ENCODE measurements around the gene VAMP3.

VAMP3 gene, protein sequence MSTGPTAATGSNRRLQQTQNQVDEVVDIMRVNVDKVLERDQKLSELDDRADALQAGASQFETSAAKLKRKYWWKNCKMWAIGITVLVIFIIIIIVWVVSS

DNA sequence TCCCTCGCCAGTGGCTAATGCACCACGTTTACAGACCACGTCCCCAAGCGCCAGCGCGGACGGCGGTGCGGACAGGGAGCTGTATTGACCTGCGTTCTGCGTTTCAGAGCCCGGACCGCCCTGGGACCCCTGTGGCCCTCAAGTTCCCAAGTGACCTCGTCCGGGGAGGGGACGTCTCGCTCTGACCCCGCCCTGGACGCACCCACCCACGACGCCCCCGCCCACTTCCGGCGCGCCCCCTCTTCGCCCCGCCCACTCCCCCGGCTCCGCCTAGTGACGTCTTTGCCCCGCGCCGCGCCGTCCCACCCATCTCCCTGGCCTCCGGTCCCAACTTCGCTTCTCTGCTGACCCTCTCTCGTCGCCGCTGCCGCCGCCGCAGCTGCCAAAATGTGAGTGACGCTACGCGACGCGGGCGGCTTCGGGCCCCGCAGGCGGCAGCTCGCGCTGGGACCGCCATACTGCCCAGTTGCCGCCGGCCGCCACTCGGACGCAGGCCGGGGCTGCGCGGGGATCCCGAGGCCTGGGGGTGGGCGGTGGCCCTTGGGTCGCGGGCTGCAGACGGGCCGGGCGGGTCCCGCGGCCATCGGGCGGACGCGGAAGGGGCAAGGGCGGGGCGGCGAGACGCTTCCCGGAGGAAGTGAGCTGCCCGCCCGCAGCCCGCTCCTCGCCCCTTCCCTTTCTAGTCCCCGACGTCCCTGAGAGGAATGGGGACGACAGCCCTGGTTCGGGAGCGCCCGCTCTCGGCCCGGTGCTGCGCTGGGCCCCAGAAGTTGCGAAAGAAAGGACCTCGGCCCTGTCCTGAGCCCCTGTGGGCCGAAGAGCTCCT lies at the start of gene VAMP3:
TSS of gene VAMP3 (plus strand) at position 300 of the 826 bp plus-strand sequence. CDS start at position 388, 88 bp downstream.
- DNase-seq, result peak; percentile 39

DNA sequence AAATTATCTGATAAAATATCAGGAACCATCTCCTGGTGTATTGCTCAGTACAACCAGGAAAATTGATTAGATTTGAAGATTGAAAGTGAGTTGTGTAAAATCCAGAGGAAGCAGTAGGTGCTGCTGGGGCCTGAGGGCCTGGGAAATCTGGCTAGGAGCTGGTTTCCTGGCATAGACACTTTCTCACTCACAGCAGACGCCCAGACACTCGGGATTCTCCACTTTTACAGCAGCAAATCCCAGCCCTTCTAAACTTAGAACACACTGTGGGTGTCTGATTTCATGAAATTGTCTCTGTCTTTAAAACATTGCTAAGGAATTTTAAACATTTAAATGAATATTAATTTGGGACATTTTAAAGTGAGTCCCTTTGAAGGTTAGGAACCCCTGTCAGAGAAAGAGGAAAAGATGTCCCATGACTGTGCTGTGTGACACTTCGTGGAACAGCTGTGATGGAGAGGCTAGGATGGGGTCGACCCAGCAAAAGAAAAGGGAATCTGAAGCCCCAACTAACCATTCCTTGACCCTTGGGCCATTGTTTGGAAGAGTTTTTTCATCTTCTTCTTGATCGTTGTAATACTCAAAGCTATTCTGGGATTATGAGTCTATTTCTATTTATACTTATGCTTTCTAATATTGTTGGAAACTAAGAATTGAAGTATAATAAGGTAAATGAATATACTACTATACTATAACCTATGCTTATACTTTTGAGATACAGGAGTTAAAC lies 49.0 kb upstream of the VAMP3 start:
- no peak for DNase-seq

DNA sequence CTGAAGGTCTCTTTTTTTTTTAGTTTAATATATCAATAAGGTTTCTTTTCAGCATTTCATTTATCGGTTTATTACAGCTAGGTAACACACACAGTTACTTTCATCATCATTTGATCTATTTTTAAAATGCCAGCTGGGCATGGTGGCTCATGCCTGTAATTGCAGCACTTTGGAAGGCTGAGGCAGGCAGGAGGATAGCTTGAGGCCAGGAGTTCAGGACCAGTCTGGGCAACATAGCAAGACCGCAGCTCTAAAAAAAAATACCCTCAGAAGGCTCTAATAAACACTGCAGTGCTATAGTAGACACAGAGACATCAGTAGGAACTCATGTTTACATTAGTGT lies 48.5 kb upstream of the VAMP3 start:
- no peak for DNase-seq

DNA sequence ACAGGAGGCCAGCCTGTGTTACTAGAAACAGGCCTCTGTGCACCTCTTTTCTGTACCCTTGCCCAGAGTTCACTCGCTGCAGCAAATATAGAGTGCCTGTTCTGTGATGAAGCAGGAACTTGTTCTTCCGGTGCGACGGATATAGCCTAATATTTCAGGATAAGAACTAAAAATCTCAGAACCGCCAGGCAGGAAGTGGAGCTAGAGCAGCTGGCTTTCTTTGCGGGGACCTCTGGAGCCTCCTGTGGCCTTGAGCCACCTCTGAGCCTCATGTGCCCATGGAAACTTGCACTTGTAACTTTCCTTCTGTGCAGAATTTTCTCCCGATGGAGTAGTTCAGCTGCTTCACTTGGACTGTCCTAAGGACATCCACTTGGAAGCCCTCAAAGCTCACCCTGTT lies 44.5 kb upstream of the VAMP3 start:
- no peak for DNase-seq

DNA sequence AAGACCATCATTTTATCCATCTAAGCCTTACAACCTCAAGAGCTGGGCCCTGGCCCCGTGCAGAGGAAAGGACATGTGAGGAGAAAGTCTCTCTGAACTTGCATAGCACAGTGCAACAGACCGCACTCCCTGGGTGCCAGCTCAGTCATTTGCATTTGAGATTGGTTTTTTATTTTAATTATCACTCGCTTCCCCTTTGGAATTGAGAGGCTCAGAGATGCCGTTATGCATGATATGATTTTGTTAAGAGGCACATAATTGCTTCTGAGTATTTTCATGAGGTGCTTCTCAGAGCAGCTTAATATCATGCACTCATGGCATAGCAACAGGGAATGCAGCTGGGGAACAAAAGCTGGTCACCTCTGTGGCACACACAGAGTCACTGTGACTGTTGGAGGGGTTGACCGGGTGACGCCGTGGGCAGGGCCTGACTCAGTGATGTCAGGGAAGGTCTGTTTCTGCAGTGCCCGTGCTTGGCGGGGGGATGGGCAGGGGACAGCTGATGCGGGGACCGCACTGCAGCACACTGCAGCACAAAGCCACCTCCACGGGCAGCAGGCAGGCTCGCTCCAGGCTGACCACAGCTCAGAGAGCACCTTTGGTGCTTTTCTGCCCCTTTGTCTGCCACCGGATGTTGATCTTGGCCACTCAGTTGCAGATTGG lies 43.2 kb upstream of the VAMP3 start:
- no peak for DNase-seq

DNA sequence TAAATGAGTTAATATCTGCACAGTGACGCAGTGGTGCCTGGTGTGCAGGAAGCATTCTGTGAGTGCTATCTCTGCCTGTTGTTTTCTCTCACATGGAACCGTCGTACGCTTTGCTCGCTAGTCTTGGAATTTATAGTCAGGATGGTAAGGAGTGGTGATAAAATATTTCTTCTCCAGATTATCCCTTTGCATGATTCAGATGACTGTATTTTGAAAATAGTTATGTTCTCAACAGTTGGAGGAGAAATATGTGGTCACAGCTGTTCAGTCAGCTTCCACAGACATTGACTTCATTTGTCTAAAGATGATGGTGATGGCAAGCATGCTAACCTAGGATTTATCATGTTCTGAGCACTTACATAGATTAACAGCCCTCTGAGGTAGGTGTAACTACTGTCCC lies 41.3 kb upstream of the VAMP3 start:
- DNase-seq, result no peak

DNA sequence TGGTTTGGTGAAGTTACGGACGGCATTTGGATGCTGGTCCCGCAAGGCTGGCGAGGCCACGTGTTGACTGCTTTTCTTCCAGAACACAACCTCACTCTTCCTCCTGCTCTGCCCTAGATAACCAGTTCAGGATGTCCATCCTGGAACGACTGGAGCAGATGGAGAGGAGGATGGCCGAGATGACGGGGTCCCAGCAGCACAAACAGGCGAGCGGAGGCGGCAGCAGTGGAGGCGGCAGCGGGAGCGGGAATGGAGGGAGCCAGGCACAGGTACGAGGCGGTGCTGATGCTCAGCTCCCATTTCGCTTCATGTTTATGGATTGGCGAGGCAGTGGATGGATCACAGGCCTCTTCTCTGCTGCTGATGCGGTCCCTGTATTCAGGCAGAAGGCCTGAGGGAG lies 38.8 kb upstream of the VAMP3 start:
- no peak for DNase-seq

DNA sequence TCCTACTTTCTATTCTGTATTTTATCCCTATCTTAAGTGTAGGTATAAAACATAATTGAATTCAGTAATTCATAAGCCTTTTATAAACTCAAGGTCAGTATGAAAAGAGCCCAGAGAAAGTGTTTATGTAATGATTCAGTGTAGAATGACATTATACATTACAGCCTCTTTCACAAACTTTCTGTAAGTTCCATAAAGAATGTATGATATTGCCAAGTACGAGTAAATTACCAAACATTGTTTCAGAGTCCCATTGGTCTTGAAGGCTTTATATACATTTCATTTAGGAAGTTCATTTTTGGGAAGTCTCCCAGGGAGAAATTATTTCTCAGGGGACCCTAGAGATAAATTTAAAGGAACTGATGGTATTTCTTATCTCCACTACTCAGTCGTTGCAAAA lies 37.8 kb upstream of the VAMP3 start:
- no peak for DNase-seq

DNA sequence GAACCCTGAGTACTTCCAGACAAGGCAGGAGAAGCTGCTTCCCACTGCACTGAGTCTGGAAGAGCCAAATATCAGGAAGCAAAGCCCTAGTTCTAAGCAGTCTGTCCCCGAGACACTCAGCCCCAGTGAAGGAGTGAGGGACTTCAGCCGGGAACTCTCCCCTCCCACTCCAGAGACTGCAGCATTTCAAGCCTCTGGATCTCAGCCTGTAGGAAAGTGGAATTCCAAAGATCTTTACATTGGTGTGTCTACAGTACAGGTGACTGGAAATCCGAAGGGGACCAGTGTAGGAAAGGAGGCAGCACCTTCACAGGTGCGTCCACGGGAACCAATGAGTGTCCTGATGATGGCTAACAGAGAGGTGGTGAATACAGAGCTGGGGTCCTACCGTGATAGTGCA lies 33.1 kb upstream of the VAMP3 start:
- no peak for DNase-seq

DNA sequence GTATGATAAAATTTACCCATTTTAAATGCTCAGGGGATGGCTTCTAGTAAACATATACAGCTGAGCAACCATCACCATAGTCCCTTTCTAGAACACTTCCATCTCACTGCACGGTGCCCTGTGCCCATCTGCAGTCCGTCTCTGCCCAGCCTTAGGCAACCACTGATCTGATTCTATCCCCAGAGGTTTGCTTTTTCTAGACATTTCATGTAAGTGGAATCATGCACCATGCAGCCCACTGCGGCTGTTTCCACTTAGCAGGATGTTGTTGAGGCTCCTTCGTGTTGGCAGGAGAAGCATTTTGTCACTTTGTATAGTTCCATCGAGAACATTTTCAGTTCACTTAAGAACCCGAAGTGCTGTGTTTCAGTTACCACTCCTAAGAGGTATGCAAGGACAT lies 27.8 kb upstream of the VAMP3 start:
- no peak for DNase-seq

DNA sequence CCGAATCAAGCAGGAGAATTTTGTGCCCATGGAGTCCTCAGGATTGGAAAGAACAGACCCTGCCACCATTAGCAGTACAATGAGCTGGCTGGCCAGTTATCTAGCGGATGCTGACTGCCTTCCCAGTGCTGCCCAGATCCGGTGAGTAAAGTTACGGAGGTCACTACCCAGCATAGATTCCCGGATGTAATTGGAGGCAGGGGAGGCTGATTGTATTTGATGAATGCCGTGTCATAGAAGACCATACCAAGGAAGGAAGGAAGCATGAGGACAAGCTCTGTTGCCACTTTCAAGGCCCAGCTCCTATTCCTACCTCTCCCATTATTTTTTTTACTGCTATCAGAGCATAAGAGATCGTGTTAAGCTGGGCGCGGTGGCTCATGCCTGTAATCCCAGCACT lies 26.2 kb upstream of the VAMP3 start:
- no peak for DNase-seq

DNA sequence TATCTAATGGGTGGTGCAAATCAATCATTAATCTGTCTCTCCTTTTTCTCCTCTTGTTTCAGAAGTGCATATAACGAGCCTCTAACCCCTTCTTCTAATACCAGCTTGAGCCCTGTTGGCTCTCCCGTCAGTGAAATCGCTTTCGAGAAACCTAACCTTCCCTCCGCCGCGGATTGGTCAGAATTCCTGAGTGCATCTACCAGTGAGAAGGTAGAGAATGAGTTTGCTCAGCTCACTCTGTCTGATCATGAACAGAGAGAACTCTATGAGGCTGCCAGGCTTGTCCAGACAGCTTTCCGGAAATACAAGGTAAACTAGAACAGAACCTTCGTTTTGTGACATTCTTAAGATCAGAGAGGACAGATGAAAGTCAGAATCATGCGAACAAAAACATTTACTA lies 25.3 kb upstream of the VAMP3 start:
- DNase-seq, result no peak

DNA sequence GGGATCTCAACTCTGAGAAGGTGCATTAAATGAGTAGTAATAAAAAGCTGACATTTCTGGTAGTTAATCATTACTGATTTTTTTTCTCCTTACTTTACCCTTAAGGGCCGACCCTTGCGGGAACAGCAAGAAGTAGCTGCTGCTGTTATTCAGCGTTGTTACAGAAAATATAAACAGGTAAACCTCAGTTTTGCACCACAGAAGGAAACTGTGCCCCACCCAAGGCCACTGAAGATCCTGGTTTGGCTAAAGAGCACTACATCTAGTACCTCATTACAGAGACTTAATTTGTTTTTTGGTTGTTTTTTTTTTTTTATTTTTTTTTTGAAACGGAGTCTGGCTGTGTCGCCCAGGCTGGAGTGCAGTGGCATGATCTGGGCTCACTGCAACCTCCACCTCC lies 23.5 kb upstream of the VAMP3 start:
- DNase-seq, result no peak

DNA sequence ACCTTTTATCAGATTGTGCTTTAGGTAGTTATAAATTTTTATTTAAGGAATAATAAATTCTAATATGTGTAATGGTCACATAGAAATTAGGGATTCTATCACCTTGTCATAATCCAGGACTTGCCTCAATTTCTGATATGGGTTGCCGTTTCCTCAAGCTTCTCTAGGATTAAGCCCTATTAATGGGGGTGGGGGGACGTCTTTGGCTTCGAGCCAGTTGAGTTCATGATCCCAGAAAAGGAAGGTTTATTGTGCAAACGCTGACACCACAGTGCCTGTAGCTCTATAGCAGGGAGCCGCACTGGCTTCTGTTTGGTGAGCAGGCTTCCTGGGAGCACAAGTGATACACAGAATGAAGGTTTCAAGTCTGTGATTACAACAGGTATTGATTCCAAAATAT lies 22.0 kb upstream of the VAMP3 start:
- no peak for DNase-seq

DNA sequence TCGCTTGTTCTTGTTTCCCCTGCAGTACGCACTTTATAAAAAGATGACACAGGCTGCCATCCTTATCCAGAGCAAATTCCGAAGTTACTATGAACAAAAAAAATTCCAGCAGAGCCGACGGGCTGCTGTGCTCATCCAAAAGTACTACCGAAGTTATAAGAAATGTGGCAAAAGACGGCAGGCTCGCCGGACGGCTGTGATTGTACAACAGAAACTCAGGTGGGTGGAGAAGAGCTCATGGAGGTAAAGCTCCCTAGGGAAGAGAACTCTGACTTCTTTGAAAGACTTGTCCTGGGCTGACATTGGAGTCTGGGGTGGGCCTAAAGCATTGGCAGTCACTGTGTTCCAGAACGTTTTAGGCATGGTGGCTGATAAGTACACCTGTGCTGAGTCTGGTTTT lies 19.9 kb upstream of the VAMP3 start:
- no peak for DNase-seq

DNA sequence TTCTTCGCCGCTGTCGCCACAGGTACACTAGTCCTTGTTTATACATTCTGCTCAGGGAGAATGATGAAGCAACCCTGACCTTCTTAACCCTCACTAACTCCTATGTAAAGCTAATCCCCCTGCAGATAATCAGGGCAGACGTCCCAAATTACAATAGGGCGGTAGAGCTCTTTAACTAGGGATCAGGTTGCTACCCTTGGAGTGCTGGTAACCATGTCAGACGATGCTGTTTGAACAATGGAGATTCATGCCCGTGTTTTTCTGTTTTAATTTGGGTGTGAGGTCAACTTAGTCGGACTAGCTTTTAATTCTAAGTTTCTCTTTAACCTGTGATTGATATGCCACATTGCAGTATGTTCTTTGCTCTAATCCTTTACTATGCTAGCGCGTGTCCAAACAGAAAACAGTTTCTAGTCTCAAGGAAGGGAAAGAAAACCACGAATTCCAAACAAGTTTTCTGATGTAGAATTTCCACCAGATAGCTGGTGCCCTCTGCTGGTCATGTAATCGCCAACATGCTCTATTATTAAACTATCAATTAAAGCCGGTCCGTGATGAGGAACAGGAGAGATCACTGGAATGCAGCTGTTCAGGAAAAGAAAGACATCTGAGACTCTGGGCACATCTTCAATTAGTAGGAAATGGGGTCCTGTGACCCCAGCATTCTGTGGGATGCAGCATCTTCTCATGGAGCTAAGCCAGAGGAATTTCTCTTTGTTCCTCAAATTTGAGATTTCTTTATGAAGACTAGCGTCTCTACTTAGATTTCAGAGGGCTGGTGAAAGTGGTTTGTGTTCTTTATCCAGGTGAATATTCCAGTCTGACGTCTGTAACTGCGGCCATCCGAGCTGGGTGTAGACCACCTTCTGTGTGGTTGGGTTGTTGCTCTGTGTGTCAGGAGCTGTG lies 18.3 kb upstream of the VAMP3 start:
- peak; percentile 51 for DNase-seq

DNA sequence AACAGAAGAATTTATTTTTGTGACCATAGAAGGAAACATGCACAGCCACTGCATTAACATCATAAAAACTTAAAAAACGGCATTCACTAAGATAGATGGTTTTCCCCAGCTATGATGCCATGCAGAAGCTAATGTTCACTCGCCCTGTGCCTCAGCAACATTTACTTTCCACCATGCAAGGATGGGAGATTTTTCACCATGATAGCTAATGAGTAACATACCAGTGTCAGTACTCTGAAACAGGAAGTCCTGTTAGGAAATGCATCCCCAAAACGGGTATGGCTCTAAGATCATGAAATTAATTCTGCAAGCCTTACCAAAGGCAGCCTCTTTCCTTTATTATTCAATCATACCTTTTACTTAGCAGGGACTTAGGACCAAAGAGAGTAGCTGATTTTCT lies 17.5 kb upstream of the VAMP3 start:
- DNase-seq, result no peak

DNA sequence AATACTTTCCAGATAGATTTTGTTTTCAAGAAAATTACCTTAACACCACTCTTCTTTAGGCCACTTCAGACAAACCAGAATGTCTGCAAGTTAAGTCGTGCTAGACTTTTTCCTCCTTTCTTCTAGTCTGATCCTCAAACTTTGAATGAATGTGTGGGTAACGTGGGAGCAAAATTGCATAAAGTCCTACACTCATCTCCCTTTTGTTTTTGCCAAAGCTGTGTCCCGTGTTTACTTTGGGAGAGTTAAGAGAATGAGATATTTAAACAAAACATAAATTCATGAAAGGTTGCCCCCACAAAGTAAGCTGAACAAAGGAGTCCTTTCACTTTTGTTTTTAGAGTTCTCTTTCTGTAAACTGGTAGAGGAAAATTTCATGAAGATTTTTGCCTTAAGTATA lies 16.9 kb upstream of the VAMP3 start:
- no peak for DNase-seq

DNA sequence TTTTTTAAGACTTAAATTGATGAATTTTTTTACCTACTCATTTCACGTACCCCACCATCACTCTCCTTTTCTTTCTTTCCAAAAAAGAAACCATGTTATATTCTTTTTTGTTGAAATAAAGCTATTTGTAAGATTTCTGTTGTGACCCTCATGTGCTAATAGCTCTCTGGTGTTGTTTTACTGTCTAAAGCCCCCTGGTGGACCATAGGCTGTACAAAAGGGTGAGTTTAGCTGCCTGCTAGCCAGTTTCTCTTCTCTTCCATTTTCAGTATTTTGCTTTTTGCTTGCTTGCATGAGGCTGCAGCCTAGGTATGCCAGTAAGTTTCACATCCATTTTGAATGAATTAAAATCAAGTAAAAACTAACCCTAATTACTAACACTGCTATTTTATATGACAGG lies 15.6 kb upstream of the VAMP3 start:
- DNase-seq, result no peak

DNA sequence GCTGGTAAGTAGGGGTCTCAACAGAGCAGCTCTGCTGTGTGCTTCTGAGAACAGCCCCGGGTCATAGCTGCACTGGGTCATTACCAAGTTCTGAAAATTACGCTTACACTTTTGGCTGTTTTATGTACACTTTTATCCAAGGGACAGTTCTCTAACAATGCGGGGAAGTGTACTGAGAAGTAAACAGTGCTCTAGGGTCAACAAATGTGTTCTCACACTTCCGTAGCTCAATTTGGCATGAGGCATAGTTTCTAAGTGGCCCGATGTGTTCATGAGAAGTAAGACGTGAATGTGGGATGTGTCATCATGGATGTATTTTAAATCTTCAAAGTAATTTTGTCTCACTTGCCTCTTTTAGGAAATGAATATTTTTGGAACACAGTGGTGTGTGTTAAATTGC lies 10.9 kb upstream of the VAMP3 start:
- DNase-seq, result no peak

DNA sequence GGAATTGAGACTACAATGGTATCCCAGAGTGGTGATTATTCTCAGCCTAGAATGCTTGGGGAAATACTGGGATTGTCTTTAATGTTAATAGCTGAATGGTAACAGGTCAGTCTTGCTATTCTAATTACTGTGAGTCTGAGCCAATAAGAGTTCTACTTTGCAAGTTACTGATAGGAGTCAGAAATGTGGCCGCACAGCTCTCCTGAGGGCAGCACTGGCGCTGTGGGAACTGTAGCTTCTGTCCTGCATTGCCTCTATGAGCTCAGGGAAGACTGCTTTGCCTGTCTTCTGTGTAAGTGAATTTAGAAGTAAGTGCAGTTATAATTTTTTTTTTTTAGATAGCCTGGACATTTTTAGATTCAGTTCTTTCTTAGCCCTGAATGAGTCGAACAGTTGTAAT lies 10.0 kb upstream of the VAMP3 start:
- no peak for DNase-seq

DNA sequence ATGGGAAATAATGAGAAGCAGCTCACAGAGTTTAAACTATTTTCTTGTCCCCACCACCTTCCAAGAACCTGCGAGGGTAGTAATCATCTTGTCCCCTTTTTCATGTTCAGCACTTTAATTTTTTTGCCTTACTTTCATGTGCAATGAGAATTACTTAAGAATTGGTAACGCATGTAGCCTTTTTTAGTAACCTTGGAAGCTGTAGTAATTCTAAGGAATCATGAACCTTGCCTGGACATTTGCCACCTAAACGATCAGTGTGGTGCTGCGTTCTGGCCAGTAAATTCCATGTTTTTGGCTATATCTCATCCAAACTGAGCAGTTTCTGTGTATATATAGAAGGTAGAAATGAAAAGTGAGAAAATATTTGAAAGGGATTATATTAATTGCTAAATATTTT lies 3.9 kb upstream of the VAMP3 start:
- no peak for DNase-seq

DNA sequence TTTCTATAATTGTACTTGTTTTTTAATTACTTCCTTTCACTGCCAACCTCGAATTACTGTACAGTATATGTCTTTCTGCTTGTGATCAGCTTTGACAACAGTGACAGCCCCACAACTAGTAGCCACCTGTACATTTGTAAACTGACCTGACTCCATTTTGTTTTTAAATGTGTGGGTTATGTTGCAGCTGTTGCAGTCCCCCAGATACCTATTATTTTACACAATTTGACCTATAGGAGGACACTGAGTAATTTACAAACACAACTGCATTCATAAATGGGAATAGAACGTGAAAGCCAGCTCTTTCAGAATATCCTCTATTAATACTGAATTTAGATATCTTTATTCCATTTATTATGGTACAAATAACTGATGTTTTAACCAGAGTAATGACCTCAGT lies 2.5 kb upstream of the VAMP3 start:
- DNase-seq, result no peak

Measured in NCI-H1694 treated with DMSO at 0.1 percent for 48 hours (cell line).